ENCODE measurements around the gene C16orf95. TPM values are rescaled to one million over a fixed set of nuclear protein-coding genes. Genes with fewer than 3 reads are reported as not detected.
"Not testable (repeated sequence)": the region's sequence is repeated elsewhere in the genome, so short reads cannot be mapped to it uniquely, and the experiment has no call there.

C16orf95 gene
- total RNA-seq, 1 donor from 2014 or later, result 5.0 TPM

DNA sequence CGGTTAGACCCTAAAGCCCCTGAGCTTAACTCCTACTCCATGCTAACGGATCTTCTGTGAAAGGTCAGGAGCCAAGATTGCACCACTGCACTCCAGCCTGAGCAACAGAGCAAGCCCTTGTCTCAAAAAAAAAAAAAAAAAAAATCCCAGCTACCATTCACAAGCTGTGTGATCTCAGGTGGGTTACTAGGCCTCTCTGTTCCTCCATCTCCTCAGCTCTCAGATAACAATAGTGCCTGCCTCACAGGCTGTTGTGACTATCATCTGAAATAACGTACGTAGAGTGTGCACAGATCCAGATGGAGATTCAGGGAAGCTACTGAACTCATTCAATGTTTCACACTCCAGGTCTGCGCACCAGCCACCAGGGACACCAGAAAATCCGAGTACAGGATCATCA, 57.8 kb downstream of the C16orf95 start:
- no peaks in the 10 kb centered on the region for H3K27me3 Mint-ChIP-seq (ENCODE audit: unreplicated experiment)
- H3K4me1 Mint-ChIP-seq (ENCODE audit: unreplicated experiment), result peaks cover 6% of the 10 kb centered on the region
- H3K36me3 Mint-ChIP-seq (ENCODE audit: unreplicated experiment), result no peaks in the 10 kb centered on the region
- H3K9me3 Mint-ChIP-seq (ENCODE audit: unreplicated experiment), result peaks cover 5% of the 10 kb centered on the region
- H3K27ac Mint-ChIP-seq (ENCODE audit: unreplicated experiment), result no peak overlapping the region
- no peak for DNase-seq (ENCODE audit: extremely low spot score, unreplicated experiment)
- TF ChIP-seq, protein P1, sequence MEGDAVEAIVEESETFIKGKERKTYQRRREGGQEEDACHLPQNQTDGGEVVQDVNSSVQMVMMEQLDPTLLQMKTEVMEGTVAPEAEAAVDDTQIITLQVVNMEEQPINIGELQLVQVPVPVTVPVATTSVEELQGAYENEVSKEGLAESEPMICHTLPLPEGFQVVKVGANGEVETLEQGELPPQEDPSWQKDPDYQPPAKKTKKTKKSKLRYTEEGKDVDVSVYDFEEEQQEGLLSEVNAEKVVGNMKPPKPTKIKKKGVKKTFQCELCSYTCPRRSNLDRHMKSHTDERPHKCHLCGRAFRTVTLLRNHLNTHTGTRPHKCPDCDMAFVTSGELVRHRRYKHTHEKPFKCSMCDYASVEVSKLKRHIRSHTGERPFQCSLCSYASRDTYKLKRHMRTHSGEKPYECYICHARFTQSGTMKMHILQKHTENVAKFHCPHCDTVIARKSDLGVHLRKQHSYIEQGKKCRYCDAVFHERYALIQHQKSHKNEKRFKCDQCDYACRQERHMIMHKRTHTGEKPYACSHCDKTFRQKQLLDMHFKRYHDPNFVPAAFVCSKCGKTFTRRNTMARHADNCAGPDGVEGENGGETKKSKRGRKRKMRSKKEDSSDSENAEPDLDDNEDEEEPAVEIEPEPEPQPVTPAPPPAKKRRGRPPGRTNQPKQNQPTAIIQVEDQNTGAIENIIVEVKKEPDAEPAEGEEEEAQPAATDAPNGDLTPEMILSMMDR (IDR thresholded peaks at IDR 0.05), result no peak
- no peak overlapping the region for H3K4me3 Mint-ChIP-seq (ENCODE audit: unreplicated experiment)

DNA sequence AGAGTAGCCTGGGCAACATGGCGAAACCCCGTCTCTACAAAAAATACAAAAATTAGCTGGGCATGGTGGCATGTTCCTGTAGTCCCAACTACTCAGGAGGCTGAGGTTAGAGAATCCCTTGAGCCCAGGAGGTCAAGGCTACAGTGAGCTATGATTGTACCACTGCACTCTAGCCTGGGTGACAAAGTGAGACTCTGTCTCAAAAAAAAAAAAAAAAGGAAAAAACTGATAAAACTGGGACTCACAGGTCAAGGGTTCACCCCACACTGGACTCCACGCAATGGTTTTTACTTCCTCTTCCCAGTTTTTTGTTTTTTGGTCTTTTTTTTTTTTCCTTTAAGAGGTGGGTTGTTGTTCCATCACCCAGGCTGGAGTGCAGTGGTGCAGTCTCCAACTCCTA, 58.5 kb downstream of the C16orf95 start:
- not testable (repeated sequence) for H3K27ac Mint-ChIP-seq (ENCODE audit: unreplicated experiment)

DNA sequence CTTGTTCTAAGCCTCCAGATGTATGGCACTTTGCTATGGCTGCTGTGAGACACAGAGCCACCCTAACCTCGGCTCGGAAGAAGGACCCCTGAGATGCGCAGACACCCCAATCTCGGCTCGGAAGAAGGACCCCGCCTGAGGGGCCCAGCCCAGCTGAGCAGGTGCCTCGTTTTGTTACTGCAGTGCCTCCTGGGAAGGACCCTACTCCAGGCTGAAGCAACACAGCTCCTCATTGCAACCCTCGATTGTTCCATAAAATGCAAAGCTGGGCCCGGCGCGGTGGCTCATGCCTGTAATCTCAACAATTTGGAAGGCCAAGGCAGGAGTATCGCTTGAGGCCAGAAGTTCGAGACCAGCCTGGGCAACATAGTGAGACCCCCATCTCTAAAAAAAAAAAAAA, 61.3 kb downstream of the C16orf95 start:
- Mint-ChIP-seq H3K27ac (ENCODE audit: unreplicated experiment) (no peak overlapping the region), H3K9me3 (ENCODE audit: unreplicated experiment) (peaks cover 7% of the 10 kb centered on the region), H3K27me3 (ENCODE audit: unreplicated experiment) (no peaks in the 10 kb centered on the region), H3K36me3 (ENCODE audit: unreplicated experiment) (no peaks in the 10 kb centered on the region), H3K4me3 (ENCODE audit: unreplicated experiment) (no peak overlapping the region), H3K4me1 (ENCODE audit: unreplicated experiment) (no peaks in the 10 kb centered on the region)
- TF ChIP-seq, protein P1 (IDR thresholded peaks at IDR 0.05), result no peak
- no peak for DNase-seq (ENCODE audit: extremely low spot score, unreplicated experiment)

More for the DNA sequence above, 58.5 kb downstream of the C16orf95 start:
- H3K36me3 Mint-ChIP-seq (ENCODE audit: unreplicated experiment); H3K9me3 Mint-ChIP-seq (ENCODE audit: unreplicated experiment); DNase-seq (ENCODE audit: extremely low spot score, unreplicated experiment); H3K27me3 Mint-ChIP-seq (ENCODE audit: unreplicated experiment); H3K4me3 Mint-ChIP-seq (ENCODE audit: unreplicated experiment); H3K4me1 Mint-ChIP-seq (ENCODE audit: unreplicated experiment): not testable (repeated sequence)

DNA sequence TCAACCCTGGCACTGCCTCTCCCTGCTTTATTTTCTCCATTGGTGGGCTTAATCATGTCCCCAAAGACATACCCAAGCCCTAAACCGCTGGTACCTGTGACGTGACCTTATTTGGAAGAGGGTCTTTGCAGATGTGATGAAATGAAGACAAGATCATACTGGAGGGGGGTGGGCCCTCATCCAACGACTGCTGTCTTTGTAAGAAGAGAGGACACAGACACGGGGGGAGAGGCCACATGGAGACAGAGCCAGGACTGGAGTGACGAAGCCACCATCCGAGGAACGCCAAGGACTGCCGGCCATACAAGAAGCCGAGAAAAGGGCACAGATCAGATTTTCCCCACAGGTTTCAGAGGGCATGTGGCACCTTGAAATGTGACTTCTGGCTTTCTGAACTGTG, 62.5 kb downstream of the C16orf95 start:
- peaks cover 2% of the 10 kb centered on the region for H3K27me3 Mint-ChIP-seq (ENCODE audit: unreplicated experiment)
- H3K4me1 Mint-ChIP-seq (ENCODE audit: unreplicated experiment), result no peaks in the 10 kb centered on the region
- H3K4me3 Mint-ChIP-seq (ENCODE audit: unreplicated experiment), result no peak overlapping the region
- H3K36me3 Mint-ChIP-seq (ENCODE audit: unreplicated experiment), result no peaks in the 10 kb centered on the region
- peaks cover 3% of the 10 kb centered on the region for H3K9me3 Mint-ChIP-seq (ENCODE audit: unreplicated experiment)
- TF ChIP-seq, protein P1 (IDR thresholded peaks at IDR 0.05), result no peak
- no peak overlapping the region for H3K27ac Mint-ChIP-seq (ENCODE audit: unreplicated experiment)
- no peak for DNase-seq (ENCODE audit: extremely low spot score, unreplicated experiment)

DNA sequence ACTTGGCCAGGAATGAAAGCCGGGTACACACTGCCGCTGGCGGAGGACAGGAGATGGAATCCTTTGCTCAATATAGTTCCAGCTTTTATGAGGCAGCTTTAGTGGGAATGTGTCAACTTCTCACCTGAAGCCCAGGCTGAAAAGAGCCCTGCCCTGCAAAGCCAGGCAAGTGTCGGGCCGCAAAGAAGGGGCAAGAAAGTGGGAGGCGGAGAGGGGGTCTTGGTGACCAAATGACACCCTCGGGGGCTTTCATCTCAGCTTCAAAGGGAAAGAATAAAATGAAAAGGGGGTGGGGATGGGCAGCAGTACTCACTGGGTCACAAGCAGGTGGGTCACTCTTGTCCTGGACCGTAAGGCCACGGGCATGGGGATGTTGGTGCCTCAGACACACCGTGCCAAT, 62.9 kb downstream of the C16orf95 start:
- no peaks in the 10 kb centered on the region for H3K4me1 Mint-ChIP-seq (ENCODE audit: unreplicated experiment)
- no peak for DNase-seq (ENCODE audit: extremely low spot score, unreplicated experiment)
- peaks cover 3% of the 10 kb centered on the region for H3K9me3 Mint-ChIP-seq (ENCODE audit: unreplicated experiment)
- H3K4me3 Mint-ChIP-seq (ENCODE audit: unreplicated experiment), result no peak overlapping the region
- no peaks in the 10 kb centered on the region for H3K36me3 Mint-ChIP-seq (ENCODE audit: unreplicated experiment)
- peaks cover 2% of the 10 kb centered on the region for H3K27me3 Mint-ChIP-seq (ENCODE audit: unreplicated experiment)
- no peak overlapping the region for H3K27ac Mint-ChIP-seq (ENCODE audit: unreplicated experiment)
- TF ChIP-seq, protein P1 (IDR thresholded peaks at IDR 0.05), result no peak

DNA sequence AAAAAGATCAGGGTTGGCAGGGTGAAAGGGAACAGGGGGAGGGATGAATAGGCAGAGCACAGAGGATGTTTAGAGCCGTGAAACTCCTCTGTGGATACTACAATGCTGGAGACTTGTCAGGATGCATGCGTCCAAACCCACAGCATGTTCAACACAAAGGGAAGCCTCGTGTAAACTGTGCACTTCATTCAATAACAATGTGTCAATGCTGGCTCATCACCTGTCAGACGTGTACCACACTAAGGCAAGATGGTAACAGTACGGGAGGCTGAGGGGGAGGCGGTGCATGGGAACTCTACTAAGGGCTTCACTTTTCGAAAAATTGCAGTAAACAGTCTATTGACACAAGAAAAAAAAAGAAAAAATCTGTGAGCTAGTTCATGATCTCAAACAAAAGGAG, 63.7 kb downstream of the C16orf95 start:
- TF ChIP-seq, protein P1 (IDR thresholded peaks at IDR 0.05), result no peak
- no peak for DNase-seq (ENCODE audit: extremely low spot score, unreplicated experiment)
- Mint-ChIP-seq H3K4me1 (ENCODE audit: unreplicated experiment) (no peaks in the 10 kb centered on the region), H3K27me3 (ENCODE audit: unreplicated experiment) (peaks cover 2% of the 10 kb centered on the region), H3K9me3 (ENCODE audit: unreplicated experiment) (peaks cover 3% of the 10 kb centered on the region), H3K4me3 (ENCODE audit: unreplicated experiment) (no peak overlapping the region), H3K36me3 (ENCODE audit: unreplicated experiment) (no peaks in the 10 kb centered on the region), H3K27ac (ENCODE audit: unreplicated experiment) (no peak overlapping the region)

All from osteocyte (in vitro differentiated cells).